HUES48 (cell line): Measurements from ENCODE around the gene CMTM1.

ENCODE experiments used
- H3K27ac ChIP-seq: one replicate; pipeline ENCODE4 v1.7.0; 2013; ENCODE audit warnings: low read depth, low read length, inconsistent platforms
- H3K27me3 ChIP-seq: 2 replicates; pipeline ENCODE4 v1.6.1; 2013; ENCODE audit warnings: mild to moderate bottlenecking, low read length; ENCODE audit not compliant: control insufficient read depth, insufficient read depth
- H3K36me3 ChIP-seq: 2 replicates; pipeline ENCODE4 v1.6.1; 2013; ENCODE audit warnings: low read length; ENCODE audit not compliant: control insufficient read depth, insufficient read depth
- H3K4me1 ChIP-seq: 2 replicates; pipeline ENCODE4 v1.6.1; 2013; ENCODE audit warnings: mild to moderate bottlenecking, low read length; ENCODE audit not compliant: control insufficient read depth, insufficient read depth
- H3K4me3 ChIP-seq: 2 replicates; pipeline ENCODE4 v1.5.1; 2013; ENCODE audit warnings: mild to moderate bottlenecking, low read depth, low read length
- H3K9ac ChIP-seq: 2 replicates; pipeline ENCODE4 v1.6.1; 2013; ENCODE audit warnings: mild to moderate bottlenecking, low read depth, low read length, moderate library complexity
- H3K9me3 ChIP-seq: 2 replicates; pipeline ENCODE4 v1.6.1; 2013; ENCODE audit warnings: low read length; ENCODE audit not compliant: control insufficient read depth, insufficient read depth

Gene CMTM1

DNA sequence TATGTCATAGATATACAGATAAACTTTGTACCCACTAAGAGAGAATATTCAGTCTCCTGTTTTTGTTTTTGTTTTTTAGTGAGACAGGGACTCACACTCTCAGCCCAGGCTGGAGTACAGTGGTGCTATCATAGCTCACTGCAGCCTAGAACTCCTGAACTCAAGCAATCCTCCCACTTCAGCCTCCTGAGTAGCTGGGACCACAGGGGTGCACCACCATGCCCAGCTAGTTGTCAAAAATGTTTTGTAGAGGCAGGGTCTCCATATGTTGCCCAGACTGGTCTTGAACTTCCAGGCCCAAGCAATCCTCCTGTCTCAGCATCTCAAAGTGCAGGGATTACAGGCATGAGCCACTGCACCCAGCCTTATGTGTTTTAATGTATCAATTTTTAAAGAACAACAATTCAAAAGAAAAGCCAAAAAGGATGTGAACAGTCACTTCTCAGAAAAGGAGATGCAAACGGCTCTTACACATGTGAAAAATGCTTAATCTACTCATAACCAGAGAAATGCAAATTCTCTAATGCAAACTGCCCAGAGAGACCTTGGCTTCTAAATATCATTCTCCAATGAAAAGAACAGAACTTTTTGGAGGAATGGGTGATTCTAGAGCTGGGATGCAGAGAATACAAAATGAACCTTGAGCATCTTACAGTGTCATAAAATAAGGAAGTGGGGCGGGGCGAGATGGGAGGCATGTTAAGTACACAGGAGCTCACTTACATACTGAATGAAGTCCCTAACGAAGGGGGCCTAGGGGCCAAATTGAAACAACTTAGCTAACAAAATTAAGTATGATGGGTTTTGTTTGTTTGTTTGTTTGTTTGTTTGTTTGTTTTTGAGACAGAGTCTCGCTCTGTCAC lies 31.0 kb downstream of the CMTM1 start:
- Histone ChIP-seq H3K27me3 (no peaks in the 10 kb centered on the region), H3K9me3 (no peaks in the 10 kb centered on the region), H3K9ac (no peak overlapping the region), H3K36me3 (no peaks in the 10 kb centered on the region), H3K4me3 (no peak overlapping the region), H3K4me1 (no peaks in the 10 kb centered on the region), H3K27ac (no peak overlapping the region)

DNA sequence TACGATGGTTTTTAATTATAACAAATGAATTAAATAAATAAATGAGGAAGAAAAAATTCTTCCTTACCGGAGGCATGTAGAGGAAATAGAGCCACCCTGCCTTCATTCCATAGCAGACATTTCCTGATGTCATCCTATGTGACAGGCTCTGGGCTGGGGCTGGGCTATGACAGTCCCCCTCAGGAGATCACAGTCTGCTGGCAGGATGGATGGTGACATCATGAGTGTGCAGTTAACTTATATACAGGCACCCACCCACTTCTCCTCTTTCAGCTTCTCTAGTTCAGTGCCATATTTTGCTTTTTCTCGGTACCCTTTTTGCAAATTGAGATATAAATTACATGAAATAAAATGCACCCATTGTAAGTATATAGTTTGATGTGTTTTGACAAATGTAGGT lies 31.9 kb downstream of the CMTM1 start:
- H3K9me3 ChIP-seq, result no peaks in the 10 kb centered on the region
- peaks cover 5% of the 10 kb centered on the region; the same call in 1 of the 2 replicates for H3K27me3 ChIP-seq
- no peaks in the 10 kb centered on the region for H3K4me1 ChIP-seq
- H3K4me3 ChIP-seq, result no peak overlapping the region
- H3K9ac ChIP-seq, result no peak overlapping the region
- H3K27ac ChIP-seq, result no peak overlapping the region
- no peaks in the 10 kb centered on the region for H3K36me3 ChIP-seq

DNA sequence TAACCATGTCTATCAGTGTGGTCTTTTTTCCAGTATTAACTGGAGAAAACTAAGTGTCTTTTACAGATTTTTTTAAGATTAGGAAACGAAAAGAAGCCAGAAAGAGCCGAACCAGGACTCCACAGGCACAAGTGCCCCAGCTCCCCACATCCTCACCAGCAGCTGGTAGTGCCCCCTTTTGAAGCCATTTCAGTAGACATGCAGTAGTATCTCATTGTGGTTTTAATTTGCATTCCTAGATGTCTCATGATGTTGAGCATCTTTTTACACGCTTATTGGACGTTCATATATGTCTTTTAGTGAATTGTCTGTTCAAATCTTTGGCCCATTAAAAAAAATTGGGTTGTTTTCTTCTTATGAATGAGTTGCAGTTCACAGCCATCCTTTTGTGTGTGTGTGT lies 33.5 kb downstream of the CMTM1 start:
- no peak overlapping the region for H3K27ac ChIP-seq

DNA sequence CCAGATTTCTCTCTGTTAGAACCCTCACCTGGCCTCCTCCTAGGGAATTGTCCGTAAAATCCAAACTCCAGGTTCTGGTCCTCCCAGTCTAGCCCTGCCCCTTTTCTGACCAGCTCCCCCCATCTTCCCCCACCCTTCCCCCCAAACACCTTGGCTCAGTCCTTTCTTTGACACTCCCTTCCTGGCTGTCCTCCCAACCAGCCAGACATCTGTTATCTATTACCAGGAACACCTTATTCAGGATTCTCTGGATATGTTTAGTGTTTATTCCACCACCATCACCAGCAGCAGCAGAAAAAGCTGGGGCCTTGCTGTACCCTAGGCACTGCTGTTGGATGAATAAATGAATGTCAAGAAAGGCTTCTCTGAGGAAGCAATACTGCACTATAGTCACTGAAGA lies 34.2 kb downstream of the CMTM1 start:
- H3K4me3 ChIP-seq, result no peak overlapping the region
- no peaks in the 10 kb centered on the region for H3K9me3 ChIP-seq
- H3K36me3 ChIP-seq, result no peaks in the 10 kb centered on the region
- peaks cover 6% of the 10 kb centered on the region; the same call in 1 of the 2 replicates for H3K27me3 ChIP-seq
- H3K9ac ChIP-seq, result no peak overlapping the region
- H3K27ac ChIP-seq, result no peak overlapping the region
- no peaks in the 10 kb centered on the region for H3K4me1 ChIP-seq

More for the DNA sequence above, 33.5 kb downstream of the CMTM1 start:
- Histone ChIP-seq H3K4me1 (no peaks in the 10 kb centered on the region), H3K9me3 (no peaks in the 10 kb centered on the region), H3K9ac (no peak overlapping the region), H3K4me3 (no peak overlapping the region), H3K36me3 (no peaks in the 10 kb centered on the region), H3K27me3 (peaks cover 6% of the 10 kb centered on the region; the same call in 1 of the 2 replicates)

DNA sequence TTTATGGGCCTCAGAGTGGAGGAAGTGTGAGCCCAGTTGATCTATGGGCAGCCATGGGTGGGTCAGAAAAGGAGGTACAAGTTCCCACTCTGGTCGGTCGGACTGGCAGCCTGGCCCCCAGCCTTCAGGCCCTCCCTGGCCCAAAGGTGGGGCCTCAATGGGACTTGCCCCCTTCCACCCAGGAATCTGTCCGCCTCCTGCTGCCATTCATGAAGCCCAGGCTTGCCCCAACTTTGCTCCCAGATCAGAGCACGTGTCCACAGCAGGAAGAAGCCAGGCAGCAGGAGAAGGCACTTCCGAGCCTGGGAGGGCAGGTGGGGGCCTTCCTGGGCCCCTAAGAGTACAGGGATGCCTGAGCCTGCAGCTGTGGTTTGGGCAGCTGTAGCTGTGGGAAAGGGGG lies 35.2 kb downstream of the CMTM1 start:
- no peaks in the 10 kb centered on the region for H3K36me3 ChIP-seq
- H3K9me3 ChIP-seq, result no peaks in the 10 kb centered on the region
- no peak overlapping the region for H3K4me3 ChIP-seq
- H3K4me1 ChIP-seq, result no peaks in the 10 kb centered on the region
- H3K27ac ChIP-seq, result no peak overlapping the region
- H3K9ac ChIP-seq, result no peak overlapping the region
- H3K27me3 ChIP-seq, result peaks cover 6% of the 10 kb centered on the region; the same call in 1 of the 2 replicates

DNA sequence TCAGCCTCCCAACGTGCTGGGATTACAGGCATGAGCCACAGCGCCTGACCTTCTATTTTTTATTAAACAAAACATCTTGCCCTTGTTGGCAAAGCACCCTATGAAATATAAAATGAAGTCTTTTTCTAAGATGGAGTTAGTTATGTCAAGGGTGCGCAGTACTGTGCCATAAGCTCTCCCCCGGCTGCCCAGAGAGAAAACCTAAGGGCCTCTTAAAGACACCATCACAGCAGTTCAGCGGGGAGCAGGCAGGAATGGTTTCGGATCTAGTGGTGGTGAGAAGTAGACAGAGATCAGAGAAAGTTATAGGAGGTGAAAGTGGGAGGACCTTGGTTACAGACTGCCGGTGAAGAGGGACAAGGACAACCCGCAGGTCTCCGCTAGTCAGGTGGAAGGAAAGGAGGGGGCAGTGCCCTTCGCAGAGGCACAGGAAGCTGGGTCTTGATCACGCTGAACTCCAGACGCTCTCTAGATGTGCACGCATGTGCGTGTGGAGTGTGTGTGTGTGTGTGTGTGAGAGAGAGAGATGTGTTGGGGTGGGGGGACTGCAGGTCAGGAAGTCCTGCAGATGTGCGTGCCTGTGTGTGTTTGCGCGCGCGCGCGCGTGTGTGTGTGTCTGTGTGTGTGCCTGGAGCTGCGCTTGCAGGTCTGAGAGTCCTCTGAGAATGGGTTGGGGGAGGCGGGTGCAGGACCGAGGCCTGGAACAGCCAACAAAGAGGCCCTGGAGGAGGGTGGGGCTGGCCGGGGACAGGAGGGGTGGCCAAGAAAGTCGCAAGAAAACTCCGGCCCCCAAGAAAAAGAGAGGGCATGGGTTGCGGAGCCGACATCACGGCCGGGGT lies 37.5 kb downstream of the CMTM1 start:
- peak overlapping the region; percentile 81 for H3K27ac ChIP-seq
- H3K9ac ChIP-seq, result peak overlapping the region; percentile 21
- H3K4me3 ChIP-seq, result peak overlapping the region; percentile 92

DNA sequence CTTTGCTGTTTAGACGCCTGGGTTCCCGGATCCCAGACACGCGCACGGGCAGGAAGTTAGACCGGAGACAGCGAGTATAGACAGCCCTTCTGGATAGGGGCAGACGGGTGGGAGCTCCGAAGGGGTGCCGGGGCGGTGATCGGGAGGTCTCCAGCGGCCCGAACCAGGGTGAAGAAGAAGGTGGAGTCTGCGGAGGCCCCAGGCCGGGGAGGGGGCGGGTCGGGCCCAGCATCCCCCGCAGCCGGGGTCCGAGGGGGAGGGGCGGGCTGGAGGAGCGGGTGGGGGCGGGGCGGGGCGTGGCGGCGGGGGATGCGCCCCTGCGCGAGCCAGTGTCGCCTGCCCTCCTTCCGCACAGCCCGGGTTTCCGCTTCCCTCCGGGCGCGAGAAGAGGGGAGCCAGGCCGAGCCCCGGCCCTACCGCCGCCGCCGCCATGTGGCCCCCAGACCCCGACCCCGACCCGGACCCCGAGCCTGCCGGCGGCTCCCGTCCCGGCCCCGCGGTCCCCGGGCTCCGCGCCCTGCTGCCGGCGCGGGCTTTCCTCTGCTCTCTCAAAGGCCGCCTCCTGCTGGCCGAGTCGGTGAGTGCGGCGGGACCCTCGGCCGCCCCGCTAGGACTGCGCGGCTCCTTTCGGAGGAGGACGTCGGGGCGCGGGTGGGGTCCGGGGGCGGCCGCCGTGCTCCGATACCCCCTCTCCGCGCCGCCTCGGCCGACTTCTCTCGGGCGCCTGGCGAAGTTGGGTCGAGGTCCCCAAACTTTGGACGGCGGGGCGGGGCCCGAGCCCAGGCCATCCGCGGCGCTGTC lies 38.3 kb downstream of the CMTM1 start, which contains the start of gene CMTM3:
Gene CMTM3 (plus strand): TSS at position 329 of the 801 bp plus-strand sequence. CDS start 102 bp downstream, at position 431.
- H3K36me3 ChIP-seq, result peaks cover 2% of the 10 kb centered on the region
- peaks cover 9% of the 10 kb centered on the region for H3K4me1 ChIP-seq
- peak within 1 kb of the TSS; percentile 81 for H3K27ac ChIP-seq
- H3K27me3 ChIP-seq, result peaks cover 6% of the 10 kb centered on the region; the same call in 1 of the 2 replicates
- peak within 1 kb of the TSS; percentile 92 for H3K4me3 ChIP-seq
- peak within 1 kb of the TSS; percentile 55 for H3K9ac ChIP-seq
- H3K9me3 ChIP-seq, result no peaks in the 10 kb centered on the region

More for the DNA sequence above, 37.5 kb downstream of the CMTM1 start:
- Histone ChIP-seq H3K9me3 (no peaks in the 10 kb centered on the region), H3K27me3 (peaks cover 6% of the 10 kb centered on the region; the same call in 1 of the 2 replicates), H3K36me3 (no peaks in the 10 kb centered on the region), H3K4me1 (peaks cover 6% of the 10 kb centered on the region)

DNA sequence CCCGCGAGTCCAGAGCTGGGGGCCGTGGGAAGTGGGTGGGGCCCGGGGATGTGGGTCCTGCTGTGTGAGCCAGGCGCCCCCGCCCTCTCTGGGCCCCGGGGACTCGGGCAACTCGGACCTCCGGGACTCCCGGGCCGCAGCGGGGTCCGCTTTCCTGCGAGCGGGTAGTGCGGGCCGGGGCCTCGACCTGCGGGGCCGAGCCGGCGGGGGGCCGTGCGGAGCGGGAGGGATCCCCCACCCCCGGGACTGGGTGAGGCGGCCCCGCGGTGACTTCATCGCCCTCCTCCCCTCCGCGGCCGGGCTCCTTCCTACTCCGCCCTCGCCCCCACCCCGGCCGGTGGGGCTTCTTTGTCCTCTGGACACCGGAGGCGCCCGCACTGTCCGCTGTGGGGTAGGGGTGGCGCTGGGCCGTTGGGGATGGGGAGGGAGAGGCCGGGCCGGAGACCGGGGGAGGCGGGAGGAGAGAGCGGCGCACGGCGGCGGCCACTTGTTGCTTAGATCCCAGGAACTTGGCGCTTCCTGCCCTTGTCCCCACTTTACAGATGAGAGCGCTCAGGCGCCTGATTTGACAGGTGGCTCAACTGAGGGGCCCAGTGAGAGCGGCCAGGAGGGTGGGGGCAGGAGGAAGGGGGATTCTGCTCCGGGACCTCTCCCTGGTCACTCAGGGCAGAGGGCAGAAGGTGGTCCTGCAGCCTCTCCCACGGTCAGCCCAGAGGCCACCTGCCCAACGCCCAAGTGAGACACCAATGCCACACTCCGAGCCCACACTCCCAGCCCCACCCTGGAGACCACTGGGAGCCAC lies 39.1 kb downstream of the CMTM1 start:
- Histone ChIP-seq H3K9ac (peak overlapping the region; percentile 55), H3K4me3 (peak overlapping the region; percentile 92), H3K4me1 (peaks cover 9% of the 10 kb centered on the region), H3K9me3 (no peaks in the 10 kb centered on the region), H3K36me3 (peaks cover 10% of the 10 kb centered on the region), H3K27me3 (peaks cover 6% of the 10 kb centered on the region; the same call in 1 of the 2 replicates), H3K27ac (peak overlapping the region; percentile 81)

DNA sequence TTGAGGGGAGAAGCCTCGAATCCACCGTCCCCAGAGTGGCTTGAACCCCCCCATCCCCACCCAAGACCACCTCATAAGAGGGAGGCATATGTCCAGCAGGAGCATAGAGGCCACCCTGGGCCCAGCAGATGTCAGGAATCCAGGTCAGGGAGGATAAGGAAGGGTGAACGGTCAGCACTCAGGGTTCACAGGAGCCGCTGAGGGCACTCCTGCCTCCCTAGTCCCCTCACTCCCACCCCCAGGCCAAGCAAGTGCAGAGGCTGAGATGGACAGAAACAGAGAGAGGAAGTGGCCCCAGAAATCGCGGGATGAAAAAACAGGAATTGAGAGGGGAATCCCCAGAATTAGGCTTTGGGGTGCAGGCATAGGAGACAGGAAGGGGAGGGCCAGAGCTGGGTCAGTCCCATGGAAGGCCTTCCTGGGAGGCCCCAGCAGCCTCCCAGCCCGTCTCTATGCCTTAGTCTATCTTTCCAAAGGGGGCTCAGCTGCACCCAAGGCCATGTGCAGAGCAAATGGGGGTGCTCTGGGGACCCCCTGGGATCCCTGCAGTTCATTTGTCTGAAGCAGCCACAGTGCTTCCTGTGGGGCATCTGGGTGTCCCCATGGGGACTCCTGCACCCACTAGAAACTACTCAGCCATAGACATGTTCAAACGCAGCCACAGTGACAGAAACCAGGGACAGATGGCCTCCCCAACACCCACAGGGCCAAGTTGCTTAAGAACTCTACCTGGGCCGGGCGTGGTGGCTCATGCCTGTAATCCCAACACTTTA lies 39.9 kb downstream of the CMTM1 start:
- peaks cover 9% of the 10 kb centered on the region for H3K4me1 ChIP-seq
- no peaks in the 10 kb centered on the region for H3K9me3 ChIP-seq
- H3K27ac ChIP-seq, result no peak overlapping the region
- H3K27me3 ChIP-seq, result peaks cover 6% of the 10 kb centered on the region; the same call in 1 of the 2 replicates
- peak overlapping the region; percentile 92 for H3K4me3 ChIP-seq
- H3K36me3 ChIP-seq, result peaks cover 16% of the 10 kb centered on the region
- peak overlapping the region; percentile 27; the same call in 1 of the 2 replicates for H3K9ac ChIP-seq
